ENCODE results near the gene TLNRD1. TPM values are rescaled to one million over a fixed set of nuclear protein-coding genes. Genes with fewer than 3 reads are reported as not detected.

TLNRD1 gene
- total and polyA plus RNA-seq, 12 donors = 4.3 to 19.4 (median 6.3) TPM

- 60% methylated on average over 2 of the region's 2 CpGs for WGBS, 2 donors
- DNase-seq = no peak
- peaks cover 0 to 81% (median 56%) of the 10 kb centered on the region in 9 donors for H3K4me1 ChIP-seq
Observed at GRCh38 chr15:81026836-81027599, 26.3 kb downstream of the TLNRD1 start.

GRCh38 chr15:81029414-81030300, 28.9 kb downstream of the TLNRD1 start:
- Histone ChIP-seq H3K27ac (peak overlapping the region in 8 of 10 donors; percentile 0 to 80 (median 24)), H3K9me3 (no peaks in the 10 kb centered on the region), H3K27me3 (no peaks in the 10 kb centered on the region), H3K4me3 (no peak overlapping the region), H3K4me1 (peaks cover 0 to 75% (median 56%) of the 10 kb centered on the region in 9 donors), H3K36me3 (no peaks in the 10 kb centered on the region)
- no peak for TF ChIP-seq CTCF (IDR thresholded peaks at IDR 0.05)
- ATAC-seq (peak in 7 of 8 donors; percentile 16 to 71 (median 45)), DNase-seq (no peak)
- intact Hi-C loops (cut with DNase I) = loop anchor here in 1 of 10 donors (5.0 kb wide), 1 partner anchor 68 kb away; no protein-coding TSS in a partner anchor
- WGBS, 2 donors = 71 to 74% methylated on average over 3 of the region's 3 CpGs

More at GRCh38 chr15:81026836-81027599, 26.3 kb downstream of the TLNRD1 start:
- Histone ChIP-seq H3K27ac (peak overlapping the region in 3 of 10 donors; percentile 1 to 17 (median 4)), H3K4me3 (no peak overlapping the region), H3K36me3 (no peaks in the 10 kb centered on the region), H3K27me3 (no peaks in the 10 kb centered on the region), H3K9me3 (no peaks in the 10 kb centered on the region)
- intact Hi-C loops (cut with DNase I) = no loop called here
- no peak for TF ChIP-seq CTCF (IDR thresholded peaks at IDR 0.05)
- no peak for ATAC-seq

- peaks cover 0 to 68% (median 50%) of the 10 kb centered on the region in 9 donors for H3K4me1 ChIP-seq
- intact Hi-C loops (cut with DNase I) = loop anchor here in 1 of 10 donors (5.0 kb wide), 1 partner anchor 67 kb away; no protein-coding TSS in a partner anchor
- WGBS, 2 donors = 50 to 65% methylated on average over 3 of the region's 3 CpGs
- H3K9me3 ChIP-seq = no peaks in the 10 kb centered on the region
- ATAC-seq = peak in 6 of 8 donors; percentile 21 to 69 (median 30)
- no peaks in the 10 kb centered on the region for H3K27me3 ChIP-seq
- DNase-seq = no peak
- TF ChIP-seq CTCF (IDR thresholded peaks at IDR 0.05) = no peak
- H3K27ac ChIP-seq = peak overlapping the region in 8 of 10 donors; percentile 0 to 80 (median 24)
- H3K36me3 ChIP-seq = no peaks in the 10 kb centered on the region
- no peak overlapping the region for H3K4me3 ChIP-seq
Observed at GRCh38 chr15:81030301-81030750, 29.6 kb downstream of the TLNRD1 start.

GRCh38 chr15:81031203-81031602, 30.5 kb downstream of the TLNRD1 start:
- ATAC-seq = no peak
- H3K27ac ChIP-seq = peak overlapping the region in 4 of 10 donors; percentile 20 to 80 (median 54)
- WGBS, 2 donors = 82 to 96% methylated on average over 4 of the region's 4 CpGs

More at GRCh38 chr15:81031203-81031602, 30.5 kb downstream of the TLNRD1 start:
- Histone ChIP-seq H3K9me3 (no peaks in the 10 kb centered on the region), H3K4me1 (peaks cover 0 to 60% (median 45%) of the 10 kb centered on the region in 9 donors), H3K4me3 (no peak overlapping the region), H3K27me3 (no peaks in the 10 kb centered on the region), H3K36me3 (no peaks in the 10 kb centered on the region)
- no peak for TF ChIP-seq CTCF (IDR thresholded peaks at IDR 0.05)
- no peak for DNase-seq
- intact Hi-C loops (cut with DNase I) = loop anchor here in 1 of 10 donors (5.0 kb wide), 1 partner anchor 66 kb away; no protein-coding TSS in a partner anchor
